SK-N-SH treated with all-trans-retinoic acid at 6 μM for 48 hours (cell line): ENCODE measurements around the gene IL17REL.

Experiments
- ATAC-seq: fragments of 200-7000 bp; cut with Tn5 transposase; 3 replicates; pipeline ENCODE4 v1.9.1; 2020; ENCODE audit warnings: mild to moderate bottlenecking, moderate library complexity
- ARNTL ChIP-seq: fragments of 450-650 bp; formaldehyde crosslinking; IDR thresholded peaks from 2 replicates; pipeline ENCODE4 v1.5.0; 2020; ENCODE audit warnings: low read depth, mild to moderate bottlenecking, moderate library complexity, borderline replicate concordance
- BACH2 ChIP-seq: fragments of 250-450 bp; sonication (Bioruptor Pico); IDR thresholded peaks from 2 replicates; pipeline ENCODE4 v1.9.0; 2021; ENCODE audit warnings: mild to moderate bottlenecking, borderline replicate concordance
- CSDC2 ChIP-seq: fragments of 250-450 bp; sonication (Bioruptor Pico); IDR thresholded peaks from 2 replicates; pipeline ENCODE4 v1.5.0; 2020; ENCODE audit warnings: mild to moderate bottlenecking, moderate library complexity
- ESRRG ChIP-seq: fragments of 250-450 bp; sonication (Bioruptor Pico); IDR thresholded peaks from 2 replicates; pipeline ENCODE4 v1.6.1; 2021; ENCODE audit warnings: mild to moderate bottlenecking
- GLIS3 ChIP-seq: fragments of 250-450 bp; sonication (Bioruptor Pico); IDR thresholded peaks from 2 replicates; pipeline ENCODE4 v1.5.0; 2020; ENCODE audit warnings: mild to moderate bottlenecking, moderate library complexity
- ISL1 ChIP-seq: fragments of 250-450 bp; sonication (Bioruptor Pico); IDR thresholded peaks from 2 replicates; pipeline ENCODE4 v2.1.2; 2022; ENCODE audit warnings: mild to moderate bottlenecking, moderate library complexity
- OSR1 ChIP-seq: fragments of 250-450 bp; sonication (Bioruptor Pico); IDR thresholded peaks from 2 replicates; pipeline ENCODE4 v1.8.0; 2022; ENCODE audit warnings: moderate library complexity, mild to moderate bottlenecking, inconsistent platforms
- PPARA ChIP-seq: fragments of 250-450 bp; sonication (Bioruptor Pico); IDR thresholded peaks from 2 replicates; pipeline ENCODE4 v1.5.0; 2020; ENCODE audit warnings: mild to moderate bottlenecking, borderline replicate concordance
- RARB ChIP-seq: fragments of 250-450 bp; sonication (Bioruptor Pico); IDR thresholded peaks from 2 replicates; pipeline ENCODE4 v1.8.0; 2021; ENCODE audit warnings: mild to moderate bottlenecking, moderate library complexity
- TCF4 ChIP-seq: fragments of 250-450 bp; sonication (Bioruptor Pico); IDR thresholded peaks from 2 replicates; pipeline ENCODE4 v1.8.0; 2021; ENCODE audit warnings: mild to moderate bottlenecking, moderate library complexity, borderline replicate concordance
- TOX ChIP-seq: fragments of 250-450 bp; sonication (Bioruptor Pico); IDR thresholded peaks from 2 replicates; pipeline ENCODE4 v1.8.0; 2021; ENCODE audit warnings: mild to moderate bottlenecking, moderate library complexity, borderline replicate concordance
- ZC3H10 ChIP-seq: fragments of 250-450 bp; sonication (Bioruptor Pico); IDR thresholded peaks from 2 replicates; pipeline ENCODE4 v1.5.1; 2021; ENCODE audit warnings: mild to moderate bottlenecking, moderate library complexity
- ZFP3 ChIP-seq: fragments of 250-450 bp; sonication (Bioruptor Pico); IDR thresholded peaks from 2 replicates; pipeline ENCODE4 v1.5.0; 2020; ENCODE audit warnings: mild to moderate bottlenecking, moderate library complexity
- ZFP30 ChIP-seq: fragments of 450-650 bp; formaldehyde crosslinking; IDR thresholded peaks from 2 replicates; pipeline ENCODE4 v1.5.0; 2022; ENCODE audit warnings: mild to moderate bottlenecking, moderate library complexity
- ZNF70 ChIP-seq: fragments of 450-650 bp; formaldehyde crosslinking; IDR thresholded peaks from 2 replicates; pipeline ENCODE4 v1.5.0; 2020; ENCODE audit warnings: mild to moderate bottlenecking, moderate library complexity
- ZNF8 ChIP-seq: fragments of 450-650 bp; formaldehyde crosslinking; IDR thresholded peaks from 2 replicates; pipeline ENCODE4 v1.5.0; 2020; ENCODE audit warnings: mild to moderate bottlenecking, moderate library complexity
- TF ChIP-seq, protein P1 (sequence below): fragments of 250-450 bp; sonication (Bioruptor Pico); IDR thresholded peaks from 2 replicates; pipeline ENCODE4 v1.5.0; 2020; ENCODE audit warnings: mild to moderate bottlenecking, moderate library complexity
- TF ChIP-seq, protein P2 (sequence below): fragments of 250-450 bp; sonication (Bioruptor Pico); IDR thresholded peaks from 2 replicates; pipeline ENCODE4 v1.5.1; 2020; ENCODE audit warnings: low read depth, mild to moderate bottlenecking, moderate library complexity
- TF ChIP-seq, protein P3 (sequence below): fragments of 250-450 bp; sonication (Bioruptor Pico); IDR thresholded peaks from 2 replicates; pipeline ENCODE4 v1.8.0; 2020; ENCODE audit warnings: mild to moderate bottlenecking, moderate library complexity, borderline replicate concordance
- TF ChIP-seq, protein P4 (sequence below): fragments of 250-450 bp; sonication (Bioruptor Pico); IDR thresholded peaks from 2 replicates; pipeline ENCODE4 v1.8.0; 2021; ENCODE audit warnings: low read depth, mild to moderate bottlenecking, moderate library complexity, borderline replicate concordance

IL17REL gene

DNA sequence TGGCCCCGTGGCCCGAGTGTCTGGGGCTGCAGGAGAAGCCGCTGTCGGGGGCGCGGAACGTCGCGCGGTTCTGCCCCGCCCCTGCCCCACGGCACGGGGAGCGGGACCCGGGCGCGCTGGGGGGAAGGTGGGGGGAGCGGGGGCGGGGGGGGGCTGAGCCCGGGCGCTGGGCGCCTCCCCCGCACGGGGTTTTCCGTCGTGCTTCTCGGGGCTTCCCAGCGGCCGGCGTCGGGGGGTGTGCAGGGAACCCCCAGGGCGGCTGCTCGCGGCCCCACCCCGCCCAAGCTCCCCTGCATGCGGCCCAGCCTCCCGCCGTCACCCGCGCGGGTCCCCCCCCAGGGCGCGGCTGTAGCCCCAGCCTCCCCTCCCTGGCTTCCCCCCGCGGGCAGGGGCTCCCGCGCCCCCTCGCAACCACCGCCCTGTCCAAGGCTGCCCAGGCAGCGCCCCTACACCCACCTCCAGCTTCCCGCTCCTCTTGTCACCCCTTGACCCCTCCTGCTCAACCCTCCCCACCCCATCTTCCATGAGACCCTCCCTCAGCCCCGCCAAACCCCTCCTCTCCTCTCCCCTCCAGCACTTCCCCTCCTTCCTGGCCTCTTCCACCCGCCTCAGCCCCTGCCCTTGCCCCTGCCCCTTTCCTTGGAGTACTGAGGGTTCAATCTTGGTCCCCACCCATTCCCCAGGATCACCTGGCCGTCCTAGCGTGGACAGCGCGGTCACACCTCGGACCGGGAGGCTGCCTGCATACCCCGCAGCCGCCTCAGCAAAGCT, 1.7 kb downstream of the IL17REL start:
- TF ChIP-seq ESRRG, result no peak
- TF ChIP-seq, protein P1, sequence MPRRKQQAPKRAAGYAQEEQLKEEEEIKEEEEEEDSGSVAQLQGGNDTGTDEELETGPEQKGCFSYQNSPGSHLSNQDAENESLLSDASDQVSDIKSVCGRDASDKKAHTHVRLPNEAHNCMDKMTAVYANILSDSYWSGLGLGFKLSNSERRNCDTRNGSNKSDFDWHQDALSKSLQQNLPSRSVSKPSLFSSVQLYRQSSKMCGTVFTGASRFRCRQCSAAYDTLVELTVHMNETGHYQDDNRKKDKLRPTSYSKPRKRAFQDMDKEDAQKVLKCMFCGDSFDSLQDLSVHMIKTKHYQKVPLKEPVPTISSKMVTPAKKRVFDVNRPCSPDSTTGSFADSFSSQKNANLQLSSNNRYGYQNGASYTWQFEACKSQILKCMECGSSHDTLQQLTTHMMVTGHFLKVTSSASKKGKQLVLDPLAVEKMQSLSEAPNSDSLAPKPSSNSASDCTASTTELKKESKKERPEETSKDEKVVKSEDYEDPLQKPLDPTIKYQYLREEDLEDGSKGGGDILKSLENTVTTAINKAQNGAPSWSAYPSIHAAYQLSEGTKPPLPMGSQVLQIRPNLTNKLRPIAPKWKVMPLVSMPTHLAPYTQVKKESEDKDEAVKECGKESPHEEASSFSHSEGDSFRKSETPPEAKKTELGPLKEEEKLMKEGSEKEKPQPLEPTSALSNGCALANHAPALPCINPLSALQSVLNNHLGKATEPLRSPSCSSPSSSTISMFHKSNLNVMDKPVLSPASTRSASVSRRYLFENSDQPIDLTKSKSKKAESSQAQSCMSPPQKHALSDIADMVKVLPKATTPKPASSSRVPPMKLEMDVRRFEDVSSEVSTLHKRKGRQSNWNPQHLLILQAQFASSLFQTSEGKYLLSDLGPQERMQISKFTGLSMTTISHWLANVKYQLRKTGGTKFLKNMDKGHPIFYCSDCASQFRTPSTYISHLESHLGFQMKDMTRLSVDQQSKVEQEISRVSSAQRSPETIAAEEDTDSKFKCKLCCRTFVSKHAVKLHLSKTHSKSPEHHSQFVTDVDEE (CRISPR knock-in tag), result no peak
- TF ChIP-seq ZNF70 (CRISPR knock-in tag), result no peak
- TF ChIP-seq, protein P2, sequence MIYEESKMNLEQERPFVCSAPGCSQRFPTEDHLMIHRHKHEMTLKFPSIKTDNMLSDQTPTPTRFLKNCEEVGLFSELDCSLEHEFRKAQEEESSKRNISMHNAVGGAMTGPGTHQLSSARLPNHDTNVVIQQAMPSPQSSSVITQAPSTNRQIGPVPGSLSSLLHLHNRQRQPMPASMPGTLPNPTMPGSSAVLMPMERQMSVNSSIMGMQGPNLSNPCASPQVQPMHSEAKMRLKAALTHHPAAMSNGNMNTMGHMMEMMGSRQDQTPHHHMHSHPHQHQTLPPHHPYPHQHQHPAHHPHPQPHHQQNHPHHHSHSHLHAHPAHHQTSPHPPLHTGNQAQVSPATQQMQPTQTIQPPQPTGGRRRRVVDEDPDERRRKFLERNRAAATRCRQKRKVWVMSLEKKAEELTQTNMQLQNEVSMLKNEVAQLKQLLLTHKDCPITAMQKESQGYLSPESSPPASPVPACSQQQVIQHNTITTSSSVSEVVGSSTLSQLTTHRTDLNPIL (CRISPR knock-in tag), result no peak
- TF ChIP-seq ISL1 (CRISPR knock-in tag), result no peak
- TF ChIP-seq GLIS3 (CRISPR knock-in tag), result no peak
- TF ChIP-seq ARNTL (CRISPR knock-in tag), result no peak
- no peak for TF ChIP-seq RARB
- no peak for ATAC-seq

DNA sequence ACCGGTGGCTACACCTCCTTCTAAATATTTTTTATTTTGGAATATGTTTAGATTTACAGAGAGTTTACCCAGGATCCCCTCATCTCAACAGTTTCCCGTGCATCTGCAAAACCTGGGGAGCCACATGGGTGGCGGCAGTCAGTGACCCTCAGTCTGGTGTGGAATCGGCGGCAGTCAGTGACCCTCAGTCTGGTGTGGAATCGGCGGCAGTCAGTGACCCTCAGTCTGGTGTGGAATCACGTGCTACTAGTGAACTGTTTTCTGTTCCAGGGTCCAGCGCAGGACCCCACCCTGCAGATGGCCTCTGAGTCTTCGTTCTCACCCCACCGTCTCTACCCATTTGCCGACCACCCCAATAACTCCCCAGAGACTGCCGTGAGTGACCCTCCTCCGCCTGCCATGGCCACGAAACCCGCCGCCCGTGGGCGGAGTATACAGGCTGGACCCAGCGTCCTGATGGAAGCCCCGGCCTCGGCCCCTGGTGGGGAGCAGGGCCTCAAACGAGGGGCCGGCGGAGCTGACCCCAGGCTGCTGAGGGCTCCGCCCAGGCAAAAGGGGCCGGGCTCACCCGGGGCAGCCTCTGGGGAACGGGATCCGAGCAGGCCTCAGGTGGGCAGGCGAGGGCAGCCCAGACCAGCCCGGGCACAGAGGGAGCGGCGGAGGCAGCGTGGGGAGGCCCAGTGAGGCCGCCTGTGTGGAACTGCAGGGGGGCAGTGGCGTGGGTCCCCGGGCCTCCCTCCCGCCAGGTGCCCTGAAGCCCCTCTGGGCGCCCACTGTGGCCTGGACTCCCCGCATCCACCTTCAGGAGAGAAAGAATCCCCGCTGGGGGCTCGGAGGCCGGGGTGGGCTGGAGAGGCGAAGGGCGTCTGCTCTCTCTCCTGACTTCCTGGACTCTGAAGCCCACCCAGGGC, 2.5 kb downstream of the IL17REL start:
- TF ChIP-seq CSDC2 (CRISPR knock-in tag) (no peak), BACH2 (CRISPR knock-in tag) (no peak), ZC3H10 (CRISPR knock-in tag) (no peak), ZNF8 (CRISPR knock-in tag) (no peak), OSR1 (CRISPR knock-in tag) (no peak)
- TF ChIP-seq, protein P1 (CRISPR knock-in tag), result no peak
- TF ChIP-seq, protein P3, sequence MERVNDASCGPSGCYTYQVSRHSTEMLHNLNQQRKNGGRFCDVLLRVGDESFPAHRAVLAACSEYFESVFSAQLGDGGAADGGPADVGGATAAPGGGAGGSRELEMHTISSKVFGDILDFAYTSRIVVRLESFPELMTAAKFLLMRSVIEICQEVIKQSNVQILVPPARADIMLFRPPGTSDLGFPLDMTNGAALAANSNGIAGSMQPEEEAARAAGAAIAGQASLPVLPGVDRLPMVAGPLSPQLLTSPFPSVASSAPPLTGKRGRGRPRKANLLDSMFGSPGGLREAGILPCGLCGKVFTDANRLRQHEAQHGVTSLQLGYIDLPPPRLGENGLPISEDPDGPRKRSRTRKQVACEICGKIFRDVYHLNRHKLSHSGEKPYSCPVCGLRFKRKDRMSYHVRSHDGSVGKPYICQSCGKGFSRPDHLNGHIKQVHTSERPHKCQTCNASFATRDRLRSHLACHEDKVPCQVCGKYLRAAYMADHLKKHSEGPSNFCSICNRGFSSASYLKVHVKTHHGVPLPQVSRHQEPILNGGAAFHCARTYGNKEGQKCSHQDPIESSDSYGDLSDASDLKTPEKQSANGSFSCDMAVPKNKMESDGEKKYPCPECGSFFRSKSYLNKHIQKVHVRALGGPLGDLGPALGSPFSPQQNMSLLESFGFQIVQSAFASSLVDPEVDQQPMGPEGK, result no peak
- TF ChIP-seq, all 23 proteins: peak for 0
- no peak; the same call in 2 of the 3 replicates for ATAC-seq

DNA sequence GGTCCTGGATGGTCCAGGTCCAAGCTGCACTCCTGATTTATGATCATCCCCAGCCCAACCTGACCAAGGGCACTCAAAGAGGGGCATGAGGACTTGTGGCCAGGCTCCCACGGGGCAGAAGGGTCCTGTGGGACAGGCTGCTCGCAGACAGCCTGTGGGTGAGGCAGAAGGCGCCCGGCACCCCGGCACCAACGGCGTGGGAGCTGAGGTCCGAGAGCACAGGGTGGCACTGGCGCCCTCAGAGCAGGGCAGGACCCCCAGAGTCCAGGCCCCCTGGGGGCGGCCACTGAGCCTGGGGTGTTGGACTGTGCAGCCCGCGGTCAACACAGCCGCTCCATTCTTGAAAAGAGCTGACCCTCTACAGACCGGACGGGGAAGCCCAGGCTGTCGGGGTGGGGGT, 3.3 kb downstream of the IL17REL start:
- TF ChIP-seq ZNF8 (CRISPR knock-in tag), result no peak
- TF ChIP-seq, protein P4, sequence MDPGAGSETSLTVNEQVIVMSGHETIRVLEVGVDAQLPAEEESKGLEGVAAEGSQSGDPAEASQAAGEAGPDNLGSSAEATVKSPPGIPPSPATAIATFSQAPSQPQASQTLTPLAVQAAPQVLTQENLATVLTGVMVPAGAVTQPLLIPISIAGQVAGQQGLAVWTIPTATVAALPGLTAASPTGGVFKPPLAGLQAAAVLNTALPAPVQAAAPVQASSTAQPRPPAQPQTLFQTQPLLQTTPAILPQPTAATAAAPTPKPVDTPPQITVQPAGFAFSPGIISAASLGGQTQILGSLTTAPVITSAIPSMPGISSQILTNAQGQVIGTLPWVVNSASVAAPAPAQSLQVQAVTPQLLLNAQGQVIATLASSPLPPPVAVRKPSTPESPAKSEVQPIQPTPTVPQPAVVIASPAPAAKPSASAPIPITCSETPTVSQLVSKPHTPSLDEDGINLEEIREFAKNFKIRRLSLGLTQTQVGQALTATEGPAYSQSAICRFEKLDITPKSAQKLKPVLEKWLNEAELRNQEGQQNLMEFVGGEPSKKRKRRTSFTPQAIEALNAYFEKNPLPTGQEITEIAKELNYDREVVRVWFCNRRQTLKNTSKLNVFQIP (CRISPR knock-in tag), result no peak
- TF ChIP-seq GLIS3 (CRISPR knock-in tag), result no peak
- no peak for TF ChIP-seq ZFP3
- no peak for TF ChIP-seq PPARA (CRISPR knock-in tag)
- TF ChIP-seq BACH2 (CRISPR knock-in tag), result no peak
- no peak for TF ChIP-seq ZFP30
- no peak for TF ChIP-seq TCF4 (CRISPR knock-in tag)
- TF ChIP-seq, protein P3, result no peak
- TF ChIP-seq, protein P2 (CRISPR knock-in tag), result no peak
- TF ChIP-seq ISL1 (CRISPR knock-in tag), result no peak
- no peak for TF ChIP-seq ESRRG
- TF ChIP-seq ZNF70 (CRISPR knock-in tag), result no peak
- TF ChIP-seq TOX, result no peak
- ATAC-seq, result no peak
